HFFc6 (cell line): Measurements from ENCODE around the gene HGF. TPM values are rescaled to one million over a fixed set of nuclear protein-coding genes. Genes with fewer than 3 reads are reported as not detected.

ENCODE experiments used
- DNase-seq: peaks from one replicate; pipeline ENCODE4 v3.0.0-alpha.2; 2018
- H3K27ac Mint-ChIP-seq: 2 replicates; pipeline ENCODE4 v1.8.0; 2020; ENCODE audit warnings: mild to moderate bottlenecking, mixed read lengths
- H3K27me3 Mint-ChIP-seq: 2 replicates; pipeline ENCODE4 v1.8.0; 2021; ENCODE audit warnings: mild to moderate bottlenecking, moderate library complexity, mixed read lengths; ENCODE audit not compliant: insufficient read depth
- H3K36me3 Mint-ChIP-seq: 2 replicates; pipeline ENCODE4 v1.8.0; 2021; ENCODE audit warnings: low read depth, mixed read lengths
- H3K4me1 Mint-ChIP-seq: 2 replicates; pipeline ENCODE4 v1.8.0; 2020; ENCODE audit warnings: low read depth, mixed read lengths
- H3K4me3 Mint-ChIP-seq: 2 replicates; pipeline ENCODE4 v1.8.0; 2020; ENCODE audit warnings: mild to moderate bottlenecking, moderate library complexity, mixed read lengths
- H3K9me3 Mint-ChIP-seq: 2 replicates; pipeline ENCODE4 v1.8.0; 2020; ENCODE audit warnings: mild to moderate bottlenecking, mixed read lengths
- total RNA-seq, 6 experiments: library from RNA; stranded (reverse); fragmentation: NEBNext Ultra II Directional; extraction: Animal tissue kit (Norgen Biotek cat#: 25700); gene quantifications; 2 replicates in 1 of 6; 3 replicates in 5 of 6; pipeline ENCODE4 v1.2.3, GENCODE V29; 2021
- TF ChIP-seq, protein P1 (sequence below): fragments of 200-600 bp; sonication (generic); IDR thresholded peaks from 2 replicates; pipeline ENCODE4 v1.5.0; 2021; ENCODE audit warnings: antibody characterized with exemption, mild to moderate bottlenecking

Gene HGF
- total RNA-seq, 6 experiments from 2014 or later: 0.78 to 5.6 (median 4.5) TPM

DNA sequence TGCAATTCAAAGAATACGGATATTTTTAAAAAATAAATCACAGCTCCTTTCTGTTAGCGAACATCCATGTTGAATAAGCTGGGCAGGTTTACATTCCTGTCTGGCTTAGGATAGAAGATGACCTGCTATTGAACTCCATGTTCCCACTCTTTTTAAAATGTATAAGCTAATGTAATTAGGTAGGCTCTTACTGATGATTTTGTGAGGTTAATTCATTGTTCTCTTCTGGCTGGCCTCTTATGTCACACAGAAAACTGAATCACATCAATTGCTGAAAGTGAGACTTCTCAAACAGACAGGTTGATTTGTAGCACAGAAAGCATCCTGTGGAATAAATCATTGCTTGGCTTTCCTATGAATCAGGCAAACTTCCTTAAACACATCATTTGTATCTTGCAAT is 24.2 kb downstream of the HGF start:
- Mint-ChIP-seq H3K4me3 (no peak overlapping the region), H3K4me1 (peaks cover 9% of the 10 kb centered on the region), H3K36me3 (no peaks in the 10 kb centered on the region), H3K27me3 (no peaks in the 10 kb centered on the region), H3K9me3 (no peaks in the 10 kb centered on the region), H3K27ac (no peak overlapping the region)
- TF ChIP-seq, protein P1, sequence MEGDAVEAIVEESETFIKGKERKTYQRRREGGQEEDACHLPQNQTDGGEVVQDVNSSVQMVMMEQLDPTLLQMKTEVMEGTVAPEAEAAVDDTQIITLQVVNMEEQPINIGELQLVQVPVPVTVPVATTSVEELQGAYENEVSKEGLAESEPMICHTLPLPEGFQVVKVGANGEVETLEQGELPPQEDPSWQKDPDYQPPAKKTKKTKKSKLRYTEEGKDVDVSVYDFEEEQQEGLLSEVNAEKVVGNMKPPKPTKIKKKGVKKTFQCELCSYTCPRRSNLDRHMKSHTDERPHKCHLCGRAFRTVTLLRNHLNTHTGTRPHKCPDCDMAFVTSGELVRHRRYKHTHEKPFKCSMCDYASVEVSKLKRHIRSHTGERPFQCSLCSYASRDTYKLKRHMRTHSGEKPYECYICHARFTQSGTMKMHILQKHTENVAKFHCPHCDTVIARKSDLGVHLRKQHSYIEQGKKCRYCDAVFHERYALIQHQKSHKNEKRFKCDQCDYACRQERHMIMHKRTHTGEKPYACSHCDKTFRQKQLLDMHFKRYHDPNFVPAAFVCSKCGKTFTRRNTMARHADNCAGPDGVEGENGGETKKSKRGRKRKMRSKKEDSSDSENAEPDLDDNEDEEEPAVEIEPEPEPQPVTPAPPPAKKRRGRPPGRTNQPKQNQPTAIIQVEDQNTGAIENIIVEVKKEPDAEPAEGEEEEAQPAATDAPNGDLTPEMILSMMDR: no peak
- no peak for DNase-seq

- TF ChIP-seq, protein P1: no peak
- Mint-ChIP-seq H3K4me1 (peaks cover 9% of the 10 kb centered on the region), H3K9me3 (no peaks in the 10 kb centered on the region), H3K27me3 (no peaks in the 10 kb centered on the region), H3K36me3 (no peaks in the 10 kb centered on the region), H3K27ac (no peak overlapping the region), H3K4me3 (no peak overlapping the region)
- no peak for DNase-seq
Measured at GRCh38 chr7:81744389-81744788, 25.5 kb downstream of the HGF start.

- Mint-ChIP-seq H3K9me3 (no peaks in the 10 kb centered on the region), H3K36me3 (no peaks in the 10 kb centered on the region), H3K4me1 (peaks cover 9% of the 10 kb centered on the region), H3K27me3 (no peaks in the 10 kb centered on the region), H3K27ac (no peak overlapping the region), H3K4me3 (no peak overlapping the region)
- no peak for DNase-seq
- TF ChIP-seq, protein P1: no peak
Measured at GRCh38 chr7:81743665-81744064, 26.2 kb downstream of the HGF start.

DNA sequence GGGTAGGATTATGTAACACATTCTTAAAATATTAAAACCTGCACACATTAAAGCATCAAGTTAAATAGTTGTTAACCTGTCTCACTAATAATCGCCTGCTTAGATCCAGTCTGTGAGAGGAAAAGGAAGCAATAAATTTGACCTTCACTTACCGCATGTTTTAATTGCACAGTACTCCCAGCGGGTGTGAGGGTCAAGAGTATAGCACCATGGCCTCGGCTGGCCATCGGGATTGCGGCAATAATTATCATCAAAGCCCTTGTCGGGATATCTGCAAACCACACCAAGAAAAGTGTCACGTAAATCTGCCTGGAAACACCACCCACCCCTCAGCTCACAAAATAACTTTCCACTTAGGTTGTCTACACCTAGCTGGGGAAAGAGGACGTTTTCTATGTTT is 26.6 kb downstream of the HGF start:
- TF ChIP-seq, protein P1: no peak
- H3K4me1 Mint-ChIP-seq: peaks cover 9% of the 10 kb centered on the region
- H3K4me3 Mint-ChIP-seq: no peak overlapping the region
- DNase-seq: no peak
- H3K9me3 Mint-ChIP-seq: no peaks in the 10 kb centered on the region
- H3K36me3 Mint-ChIP-seq: no peaks in the 10 kb centered on the region
- no peaks in the 10 kb centered on the region for H3K27me3 Mint-ChIP-seq
- H3K27ac Mint-ChIP-seq: no peak overlapping the region

GRCh38 chr7:81740403-81740802 is 29.4 kb downstream of the HGF start:
- no peak overlapping the region for H3K4me3 Mint-ChIP-seq
- DNase-seq: no peak
- H3K27ac Mint-ChIP-seq: no peak overlapping the region
- H3K27me3 Mint-ChIP-seq: 0 out of 2 replicates have a peak, but pooled peaks cover 1% of the 10 kb centered on the region
- TF ChIP-seq, protein P1: no peak
- H3K36me3 Mint-ChIP-seq: no peaks in the 10 kb centered on the region
- H3K4me1 Mint-ChIP-seq: peaks cover 9% of the 10 kb centered on the region
- H3K9me3 Mint-ChIP-seq: no peaks in the 10 kb centered on the region

- Mint-ChIP-seq H3K27me3 (0 out of 2 replicates have a peak, but pooled peaks cover 1% of the 10 kb centered on the region), H3K27ac (no peak overlapping the region), H3K36me3 (no peaks in the 10 kb centered on the region)
Measured at GRCh38 chr7:81736091-81736490, 33.8 kb downstream of the HGF start.

More at GRCh38 chr7:81736091-81736490, 33.8 kb downstream of the HGF start:
- TF ChIP-seq, protein P1: no peak
- Mint-ChIP-seq H3K4me3 (no peak overlapping the region), H3K4me1 (no peaks in the 10 kb centered on the region), H3K9me3 (no peaks in the 10 kb centered on the region)
- DNase-seq: no peak
